Neural cell (in vitro differentiated cells): ENCODE measurements around the gene ALS2. TPM values are rescaled to one million over a fixed set of nuclear protein-coding genes. Genes with fewer than 3 reads are reported as not detected.

ENCODE experiments used
- H2AFZ ChIP-seq: fragments of 200-600, 300-800 bp; sonication (generic), shearing (Covaris generic); 2 replicates; pipeline ENCODE4 v1.6.0; 2014; ENCODE audit warnings: low read depth, mild to moderate bottlenecking, antibody characterized with exemption, low read length, moderate library complexity
- H3F3A ChIP-seq: fragments of 200-600 bp; shearing (Covaris generic); 2 replicates; pipeline ENCODE4 v1.6.1; 2016; ENCODE audit warnings: mild to moderate bottlenecking, moderate library complexity, mixed read lengths, antibody characterized with exemption, low read length; ENCODE audit not compliant: insufficient read depth, poor library complexity, severe bottlenecking
- H3K27ac ChIP-seq: fragments of 200-600, 300-800 bp; sonication (generic), shearing (Covaris generic); 2 replicates; pipeline ENCODE4 v1.5.1; 2014; ENCODE audit warnings: mild to moderate bottlenecking, low read length, moderate library complexity
- H3K27me3 ChIP-seq: fragments of 300-800, 200-600 bp; sonication (generic), shearing (Covaris generic); 2 replicates; pipeline ENCODE4 v1.6.0; 2014; ENCODE audit warnings: mild to moderate bottlenecking, low read depth, low read length, moderate library complexity; ENCODE audit not compliant: insufficient read depth
- H3K36me3 ChIP-seq: fragments of 300-800, 200-600 bp; sonication (generic), shearing (Covaris generic); 2 replicates; pipeline ENCODE4 v1.5.1; 2014; ENCODE audit warnings: mild to moderate bottlenecking, antibody characterized with exemption, low read length, moderate library complexity; ENCODE audit not compliant: insufficient read depth
- H3K4me2 ChIP-seq: fragments of 300-800, 200-600 bp; sonication (generic), shearing (Covaris generic); 2 replicates; pipeline ENCODE4 v1.6.0; 2014; ENCODE audit warnings: mild to moderate bottlenecking, low read length
- H3K4me3 ChIP-seq: fragments of 300-800, 200-600 bp; sonication (generic), shearing (Covaris generic); 2 replicates; pipeline ENCODE4 v1.5.1; 2014; ENCODE audit warnings: mild to moderate bottlenecking, low read length, moderate library complexity
- H3K79me2 ChIP-seq: fragments of 200-600 bp; shearing (Covaris generic); replicated peaks from 2 replicates; pipeline ENCODE4 v1.6.0; 2014; ENCODE audit warnings: mild to moderate bottlenecking, low read length, moderate library complexity; ENCODE audit not compliant: insufficient read depth
- H3K9ac ChIP-seq: fragments of 300-800, 200-600 bp; sonication (generic), shearing (Covaris generic); 2 replicates; pipeline ENCODE4 v1.6.1; 2016; ENCODE audit warnings: mild to moderate bottlenecking, low read length, mixed read lengths
- H3K9me2 ChIP-seq: fragments of 200-600 bp; shearing (Covaris generic); 2 replicates; pipeline ENCODE4 v1.6.1; 2016; ENCODE audit warnings: mild to moderate bottlenecking, low read length, mixed read lengths; ENCODE audit not compliant: insufficient read depth
- H3K9me3 ChIP-seq: fragments of 200-600, 300-800 bp; sonication (generic), shearing (Covaris generic); 2 replicates; pipeline ENCODE4 v1.6.1; 2016; ENCODE audit warnings: mild to moderate bottlenecking, mixed run types, low read length, moderate library complexity, mixed read lengths
- H4K20me1 ChIP-seq: fragments of 200-600 bp; shearing (Covaris generic); 2 replicates; pipeline ENCODE4 v1.6.1; 2016; ENCODE audit warnings: mild to moderate bottlenecking, mixed run types; ENCODE audit not compliant: insufficient read depth
- EP300 ChIP-seq: fragments of 450-650 bp; conservative IDR thresholded peaks from 2 replicates; pipeline ENCODE4 v1.6.1; 2014; ENCODE audit warnings: antibody characterized with exemption, mild to moderate bottlenecking, moderate library complexity; ENCODE audit not compliant: poor library complexity, severe bottlenecking
- EZH2 ChIP-seq: fragments of 200-600, 300-800 bp; shearing (Covaris generic), sonication (generic); IDR thresholded peaks from 2 replicates; pipeline ENCODE4 v1.6.1; 2014; ENCODE audit warnings: antibody characterized with exemption, low read length, borderline replicate concordance, mild to moderate bottlenecking; ENCODE audit not compliant: insufficient read depth, poor library complexity, severe bottlenecking
- MXI1 ChIP-seq: fragments of 450-650 bp; conservative IDR thresholded peaks from 2 replicates; pipeline ENCODE4 v1.6.1; 2014; ENCODE audit warnings: antibody characterized with exemption, mild to moderate bottlenecking; ENCODE audit not compliant: poor library complexity, severe bottlenecking
- POLR2AphosphoS5 ChIP-seq: IDR thresholded peaks from 2 replicates; pipeline ENCODE4 v1.6.1; 2012
- RAD21 ChIP-seq: fragments of 450-650 bp; conservative IDR thresholded peaks from 2 replicates; pipeline ENCODE4 v1.6.1; 2014; ENCODE audit warnings: antibody characterized with exemption, mild to moderate bottlenecking, moderate library complexity
- TAF1 ChIP-seq: IDR thresholded peaks from 2 replicates; pipeline ENCODE4 v1.6.1; 2012; ENCODE audit warnings: low read depth
- polyA plus RNA-seq: library from polyadenylated mRNA; depleted of rRNA; stranded (reverse); fragments of >200 nt; gene quantifications from 2 replicates; pipeline ENCODE4 v1.2.3, GENCODE V29; 2014
- TF ChIP-seq, protein P1 (sequence below): IDR thresholded peaks from 2 replicates; pipeline ENCODE4 v1.6.1; 2012; ENCODE audit warnings: borderline replicate concordance
- TF ChIP-seq, protein P2 (sequence below): fragments of 450-650 bp; IDR thresholded peaks from 2 replicates; pipeline ENCODE4 v1.5.1; 2014; ENCODE audit warnings: antibody characterized with exemption, mild to moderate bottlenecking, moderate library complexity; ENCODE audit not compliant: poor library complexity, severe bottlenecking

Gene ALS2
- polyA plus RNA-seq, 1 donor from 2014 or later: 26.3 TPM

DNA sequence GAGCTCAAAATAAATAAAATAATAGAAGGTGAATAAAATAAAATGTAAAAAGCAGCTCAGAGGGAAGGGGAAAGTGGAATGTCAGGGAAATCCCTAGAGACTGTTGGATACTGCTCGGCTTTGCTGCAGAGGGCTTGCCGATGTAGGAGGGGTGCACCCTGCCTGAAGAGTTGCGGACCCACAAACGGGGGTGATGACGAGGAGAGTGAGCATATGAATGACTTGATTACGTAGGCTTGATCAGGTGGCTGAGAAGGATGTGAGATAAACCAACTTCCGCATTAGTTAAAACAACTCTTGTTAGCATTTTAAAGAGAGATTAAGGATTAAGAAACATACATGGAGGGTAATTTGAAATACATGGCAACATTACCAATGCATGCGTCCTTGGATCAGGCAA is 116.4 kb downstream of the ALS2 start:
- no peak overlapping the region for H3K4me2 ChIP-seq
- H3F3A ChIP-seq: no peaks in the 10 kb centered on the region
- no peak overlapping the region for H3K4me3 ChIP-seq
- no peaks in the 10 kb centered on the region for H3K79me2 ChIP-seq
- TF ChIP-seq, protein P1, sequence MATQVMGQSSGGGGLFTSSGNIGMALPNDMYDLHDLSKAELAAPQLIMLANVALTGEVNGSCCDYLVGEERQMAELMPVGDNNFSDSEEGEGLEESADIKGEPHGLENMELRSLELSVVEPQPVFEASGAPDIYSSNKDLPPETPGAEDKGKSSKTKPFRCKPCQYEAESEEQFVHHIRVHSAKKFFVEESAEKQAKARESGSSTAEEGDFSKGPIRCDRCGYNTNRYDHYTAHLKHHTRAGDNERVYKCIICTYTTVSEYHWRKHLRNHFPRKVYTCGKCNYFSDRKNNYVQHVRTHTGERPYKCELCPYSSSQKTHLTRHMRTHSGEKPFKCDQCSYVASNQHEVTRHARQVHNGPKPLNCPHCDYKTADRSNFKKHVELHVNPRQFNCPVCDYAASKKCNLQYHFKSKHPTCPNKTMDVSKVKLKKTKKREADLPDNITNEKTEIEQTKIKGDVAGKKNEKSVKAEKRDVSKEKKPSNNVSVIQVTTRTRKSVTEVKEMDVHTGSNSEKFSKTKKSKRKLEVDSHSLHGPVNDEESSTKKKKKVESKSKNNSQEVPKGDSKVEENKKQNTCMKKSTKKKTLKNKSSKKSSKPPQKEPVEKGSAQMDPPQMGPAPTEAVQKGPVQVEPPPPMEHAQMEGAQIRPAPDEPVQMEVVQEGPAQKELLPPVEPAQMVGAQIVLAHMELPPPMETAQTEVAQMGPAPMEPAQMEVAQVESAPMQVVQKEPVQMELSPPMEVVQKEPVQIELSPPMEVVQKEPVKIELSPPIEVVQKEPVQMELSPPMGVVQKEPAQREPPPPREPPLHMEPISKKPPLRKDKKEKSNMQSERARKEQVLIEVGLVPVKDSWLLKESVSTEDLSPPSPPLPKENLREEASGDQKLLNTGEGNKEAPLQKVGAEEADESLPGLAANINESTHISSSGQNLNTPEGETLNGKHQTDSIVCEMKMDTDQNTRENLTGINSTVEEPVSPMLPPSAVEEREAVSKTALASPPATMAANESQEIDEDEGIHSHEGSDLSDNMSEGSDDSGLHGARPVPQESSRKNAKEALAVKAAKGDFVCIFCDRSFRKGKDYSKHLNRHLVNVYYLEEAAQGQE: no peak
- no peak for TF ChIP-seq EP300
- TF ChIP-seq EZH2: no peak
- TF ChIP-seq, protein P2, sequence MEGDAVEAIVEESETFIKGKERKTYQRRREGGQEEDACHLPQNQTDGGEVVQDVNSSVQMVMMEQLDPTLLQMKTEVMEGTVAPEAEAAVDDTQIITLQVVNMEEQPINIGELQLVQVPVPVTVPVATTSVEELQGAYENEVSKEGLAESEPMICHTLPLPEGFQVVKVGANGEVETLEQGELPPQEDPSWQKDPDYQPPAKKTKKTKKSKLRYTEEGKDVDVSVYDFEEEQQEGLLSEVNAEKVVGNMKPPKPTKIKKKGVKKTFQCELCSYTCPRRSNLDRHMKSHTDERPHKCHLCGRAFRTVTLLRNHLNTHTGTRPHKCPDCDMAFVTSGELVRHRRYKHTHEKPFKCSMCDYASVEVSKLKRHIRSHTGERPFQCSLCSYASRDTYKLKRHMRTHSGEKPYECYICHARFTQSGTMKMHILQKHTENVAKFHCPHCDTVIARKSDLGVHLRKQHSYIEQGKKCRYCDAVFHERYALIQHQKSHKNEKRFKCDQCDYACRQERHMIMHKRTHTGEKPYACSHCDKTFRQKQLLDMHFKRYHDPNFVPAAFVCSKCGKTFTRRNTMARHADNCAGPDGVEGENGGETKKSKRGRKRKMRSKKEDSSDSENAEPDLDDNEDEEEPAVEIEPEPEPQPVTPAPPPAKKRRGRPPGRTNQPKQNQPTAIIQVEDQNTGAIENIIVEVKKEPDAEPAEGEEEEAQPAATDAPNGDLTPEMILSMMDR: no peak
- no peak for TF ChIP-seq MXI1
- no peak for TF ChIP-seq POLR2AphosphoS5
- no peak for TF ChIP-seq RAD21
- no peak for TF ChIP-seq TAF1
- H3K9ac ChIP-seq: no peak overlapping the region
- H3K9me3 ChIP-seq: no peaks in the 10 kb centered on the region
- no peaks in the 10 kb centered on the region for H3K9me2 ChIP-seq
- no peaks in the 10 kb centered on the region for H3K36me3 ChIP-seq
- no peak overlapping the region for H2AFZ ChIP-seq
- no peaks in the 10 kb centered on the region for H4K20me1 ChIP-seq
- H3K27ac ChIP-seq: no peak overlapping the region
- H3K27me3 ChIP-seq: no peaks in the 10 kb centered on the region

DNA sequence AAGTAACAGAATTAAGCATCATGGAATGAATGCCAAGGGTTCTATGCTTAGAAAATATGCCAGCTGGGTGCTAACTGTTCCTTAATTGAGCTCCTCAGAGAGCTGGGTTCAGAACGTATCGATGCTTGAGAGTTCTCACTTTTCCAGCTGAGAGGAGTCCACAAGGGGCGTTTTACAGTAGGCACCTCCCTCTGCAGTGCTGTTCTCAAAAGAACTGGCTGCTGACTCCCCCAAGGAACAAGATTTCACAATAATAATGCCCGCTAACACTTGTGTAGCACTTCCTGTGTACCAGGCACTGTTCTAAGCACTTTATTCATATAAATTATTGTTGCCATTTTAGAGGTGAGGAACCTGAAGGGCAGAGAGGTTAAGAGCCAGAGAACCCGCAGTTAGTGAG is 119.4 kb downstream of the ALS2 start:
- H2AFZ ChIP-seq: no peak overlapping the region

More for the DNA sequence above, 119.4 kb downstream of the ALS2 start:
- Histone ChIP-seq H3K4me2 (no peak overlapping the region), H3K36me3 (no peaks in the 10 kb centered on the region), H3K27ac (no peak overlapping the region), H3K9ac (no peak overlapping the region), H3K9me2 (no peaks in the 10 kb centered on the region), H3K9me3 (no peaks in the 10 kb centered on the region), H3K4me3 (no peak overlapping the region), H3F3A (no peaks in the 10 kb centered on the region), H3K79me2 (no peaks in the 10 kb centered on the region), H4K20me1 (no peaks in the 10 kb centered on the region), H3K27me3 (no peaks in the 10 kb centered on the region)
- TF ChIP-seq, protein P1: no peak
- no peak for TF ChIP-seq RAD21
